ENCODE data around the gene PPP6R3. TPM values are rescaled to one million over a fixed set of nuclear protein-coding genes. Genes with fewer than 3 reads are reported as not detected.
"Not testable (repeated sequence)": the region's sequence is repeated elsewhere in the genome, so short reads cannot be mapped to it uniquely, and the experiment has no call there.

Gene PPP6R3
- total RNA-seq, 1 donor: 232 TPM

DNA sequence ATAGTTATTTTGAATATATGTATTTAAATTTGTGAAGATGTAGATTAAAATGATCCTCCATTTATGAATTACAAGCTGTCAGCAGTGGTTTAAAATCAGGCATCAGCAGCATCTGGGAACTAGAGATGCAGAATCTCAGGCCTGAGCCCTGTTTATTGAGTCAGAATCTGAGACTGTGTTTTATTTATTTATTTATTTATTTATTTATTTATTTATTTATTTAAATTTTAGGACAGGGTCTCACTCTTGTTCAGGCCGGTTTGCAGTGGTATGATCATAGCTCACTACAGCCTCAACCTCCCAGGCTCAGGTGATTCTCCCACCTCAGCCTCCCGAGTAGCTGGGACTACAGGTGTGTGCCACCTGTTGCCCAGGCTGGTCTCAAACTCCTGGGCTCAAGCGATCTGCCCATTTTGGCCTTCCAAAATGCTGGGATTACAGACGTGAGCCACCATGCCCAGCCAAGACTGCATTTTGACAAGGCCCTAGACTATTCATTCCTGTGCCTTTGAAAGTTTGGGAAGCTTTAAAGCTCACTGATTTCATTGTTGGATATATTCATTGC is 70.7 kb downstream of the PPP6R3 start:
- Histone ChIP-seq H3K4me1 (ENCODE audit: insufficient read depth, low read length) (peaks cover 40% of the 10 kb centered on the region), H3K27me3 (ENCODE audit: insufficient read depth, low read length) (no peaks in the 10 kb centered on the region), H3K9me3 (ENCODE audit: low read depth, low read length) (no peaks in the 10 kb centered on the region), H3K4me3 (ENCODE audit: low read length) (no peak overlapping the region)

DNA sequence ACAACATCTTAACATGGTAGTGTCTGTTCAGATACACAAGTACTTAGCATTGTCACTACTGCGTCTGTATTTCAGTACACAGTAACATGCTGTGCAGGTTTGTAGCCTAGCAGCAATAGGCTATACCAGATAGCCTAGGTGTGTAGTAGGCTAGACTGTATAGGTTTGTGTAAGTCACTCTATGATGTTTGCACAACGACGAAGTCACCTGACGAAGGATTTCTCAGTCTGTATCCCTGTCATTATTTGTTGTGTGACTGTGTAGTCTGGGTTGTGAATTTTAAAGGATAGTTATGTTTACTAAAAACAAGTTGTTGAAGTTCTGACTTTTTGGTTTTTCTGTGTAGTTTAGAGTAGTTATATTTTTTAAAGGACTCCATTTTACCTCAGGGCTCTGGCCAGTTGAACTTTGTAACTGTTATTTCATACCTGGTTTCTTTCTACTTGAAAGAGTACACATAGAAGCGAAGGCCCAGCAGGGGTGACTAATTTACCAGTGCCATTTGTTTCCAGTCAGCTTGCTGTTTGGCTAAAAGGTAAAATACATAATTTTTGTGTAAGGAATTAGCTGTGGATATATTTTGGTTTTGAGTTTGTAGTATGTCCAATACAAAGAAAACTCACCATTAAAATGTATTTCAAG is 72.3 kb downstream of the PPP6R3 start:
- H3K4me1 ChIP-seq (ENCODE audit: insufficient read depth, low read length): peaks cover 31% of the 10 kb centered on the region

GRCh38 chr11:68533945-68534344 is 73.4 kb downstream of the PPP6R3 start:
- H3K4me1 ChIP-seq (ENCODE audit: insufficient read depth, low read length): peaks cover 20% of the 10 kb centered on the region
- H3K9me3 ChIP-seq (ENCODE audit: low read depth, low read length): no peaks in the 10 kb centered on the region
- no peaks in the 10 kb centered on the region for H3K27me3 ChIP-seq (ENCODE audit: insufficient read depth, low read length)
- H3K4me3 ChIP-seq (ENCODE audit: low read length): no peak overlapping the region

More for the DNA sequence above, 72.3 kb downstream of the PPP6R3 start:
- H3K9me3 ChIP-seq (ENCODE audit: low read depth, low read length): no peaks in the 10 kb centered on the region
- H3K27me3 ChIP-seq (ENCODE audit: insufficient read depth, low read length): no peaks in the 10 kb centered on the region
- no peak overlapping the region for H3K4me3 ChIP-seq (ENCODE audit: low read length)

DNA sequence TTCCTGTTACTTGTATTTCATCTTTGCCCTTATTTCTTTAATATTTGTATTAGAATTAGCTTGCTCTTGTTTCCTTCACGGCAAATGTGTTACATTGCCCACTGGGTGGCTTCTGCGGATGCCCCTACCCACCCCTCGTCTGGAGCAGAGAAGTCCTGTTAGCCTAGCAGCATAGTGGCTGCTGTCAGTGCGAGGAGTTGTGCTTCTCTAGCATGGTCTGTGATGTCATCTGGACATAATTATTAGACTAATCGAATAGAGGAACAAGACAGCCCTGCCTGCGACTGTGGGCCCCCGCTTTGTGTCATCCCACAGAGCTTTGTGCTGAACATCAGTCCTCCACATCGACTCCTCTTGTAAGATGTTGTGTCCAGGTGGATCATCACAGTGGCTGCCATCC is 74.5 kb downstream of the PPP6R3 start:
- Histone ChIP-seq H3K9me3 (ENCODE audit: low read depth, low read length) (no peaks in the 10 kb centered on the region), H3K27me3 (ENCODE audit: insufficient read depth, low read length) (no peaks in the 10 kb centered on the region)

GRCh38 chr11:68536706-68537105 is 76.2 kb downstream of the PPP6R3 start:
- Histone ChIP-seq H3K4me3 (ENCODE audit: low read length) (no peak overlapping the region), H3K27me3 (ENCODE audit: insufficient read depth, low read length) (no peaks in the 10 kb centered on the region), H3K9me3 (ENCODE audit: low read depth, low read length) (no peaks in the 10 kb centered on the region), H3K4me1 (ENCODE audit: insufficient read depth, low read length) (peaks cover 19% of the 10 kb centered on the region)

More for the DNA sequence above, 74.5 kb downstream of the PPP6R3 start:
- Histone ChIP-seq H3K4me1 (ENCODE audit: insufficient read depth, low read length) (peaks cover 15% of the 10 kb centered on the region), H3K4me3 (ENCODE audit: low read length) (no peak overlapping the region)

DNA sequence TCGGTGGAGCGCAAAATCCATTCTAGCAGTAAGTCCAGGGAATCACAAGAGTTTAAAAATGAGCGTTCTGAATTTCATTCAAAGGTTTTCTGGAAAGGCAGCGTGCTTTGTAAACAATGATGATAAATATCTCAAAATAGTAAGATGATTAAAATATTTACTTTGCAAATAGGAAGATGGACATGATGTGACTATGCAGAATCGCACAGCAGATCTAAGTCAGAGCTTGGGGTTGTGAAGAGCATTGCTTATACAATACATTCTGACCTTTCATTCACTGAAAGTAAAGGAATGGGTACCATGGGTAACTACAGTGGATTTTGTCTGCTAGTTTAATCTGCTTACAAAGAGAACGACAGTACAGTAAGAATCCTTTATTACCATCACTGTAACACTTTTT is 77.5 kb downstream of the PPP6R3 start:
- Histone ChIP-seq H3K27me3 (ENCODE audit: insufficient read depth, low read length) (no peaks in the 10 kb centered on the region), H3K4me3 (ENCODE audit: low read length) (no peak overlapping the region), H3K4me1 (ENCODE audit: insufficient read depth, low read length) (peaks cover 23% of the 10 kb centered on the region), H3K9me3 (ENCODE audit: low read depth, low read length) (no peaks in the 10 kb centered on the region)

DNA sequence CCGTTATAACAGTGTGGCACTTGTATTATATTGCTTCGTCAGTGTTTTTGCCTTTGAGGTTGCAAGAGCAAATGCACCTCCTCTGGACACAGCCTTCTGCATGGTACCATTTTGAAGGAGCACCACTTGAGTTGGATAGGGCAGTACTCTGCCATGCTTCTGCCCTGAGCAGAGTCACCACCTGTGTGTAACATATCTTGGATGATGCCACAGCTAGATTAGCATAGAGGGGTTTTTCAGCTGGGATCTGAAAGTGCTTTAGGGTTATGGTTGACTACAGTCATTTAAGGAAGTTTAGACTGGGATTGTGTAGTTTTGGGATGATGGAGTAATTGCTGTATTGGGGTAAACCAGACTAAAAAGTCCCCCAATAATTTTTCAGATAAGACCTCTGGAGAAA is 78.8 kb downstream of the PPP6R3 start:
- peaks cover 11% of the 10 kb centered on the region for H3K4me1 ChIP-seq (ENCODE audit: insufficient read depth, low read length)
- H3K27me3 ChIP-seq (ENCODE audit: insufficient read depth, low read length): no peaks in the 10 kb centered on the region
- H3K4me3 ChIP-seq (ENCODE audit: low read length): no peak overlapping the region
- H3K9me3 ChIP-seq (ENCODE audit: low read depth, low read length): no peaks in the 10 kb centered on the region

- H3K9me3 ChIP-seq (ENCODE audit: low read depth, low read length); H3K27me3 ChIP-seq (ENCODE audit: insufficient read depth, low read length); H3K4me3 ChIP-seq (ENCODE audit: low read length): not testable (repeated sequence)
- H3K4me1 ChIP-seq (ENCODE audit: insufficient read depth, low read length): peaks cover 13% of the 10 kb centered on the region
These were observed 80.0 kb downstream of the PPP6R3 start for GRCh38 chr11:68540504-68540903.

DNA sequence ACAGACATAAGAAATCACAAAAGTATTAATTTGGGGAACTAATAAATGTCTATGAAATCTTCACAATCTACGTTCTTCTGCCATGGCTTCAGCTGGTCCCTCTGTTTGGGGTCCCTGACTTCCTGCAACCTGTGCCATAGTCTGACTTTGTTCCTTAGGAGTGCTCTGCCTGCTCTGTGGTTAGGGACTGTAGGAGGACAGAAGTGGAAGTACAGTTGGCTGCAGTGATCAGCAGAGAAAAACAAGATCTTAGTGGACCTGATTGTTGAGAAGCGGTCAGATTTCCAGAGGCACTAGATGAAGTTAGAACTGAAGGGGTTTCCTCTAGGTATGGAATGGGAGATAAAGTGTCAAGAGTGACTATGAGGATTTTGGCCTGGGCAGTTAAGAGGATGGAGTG is 80.6 kb downstream of the PPP6R3 start:
- Histone ChIP-seq H3K4me3 (ENCODE audit: low read length) (no peak overlapping the region), H3K4me1 (ENCODE audit: insufficient read depth, low read length) (peaks cover 18% of the 10 kb centered on the region), H3K27me3 (ENCODE audit: insufficient read depth, low read length) (no peaks in the 10 kb centered on the region), H3K9me3 (ENCODE audit: low read depth, low read length) (no peaks in the 10 kb centered on the region)

DNA sequence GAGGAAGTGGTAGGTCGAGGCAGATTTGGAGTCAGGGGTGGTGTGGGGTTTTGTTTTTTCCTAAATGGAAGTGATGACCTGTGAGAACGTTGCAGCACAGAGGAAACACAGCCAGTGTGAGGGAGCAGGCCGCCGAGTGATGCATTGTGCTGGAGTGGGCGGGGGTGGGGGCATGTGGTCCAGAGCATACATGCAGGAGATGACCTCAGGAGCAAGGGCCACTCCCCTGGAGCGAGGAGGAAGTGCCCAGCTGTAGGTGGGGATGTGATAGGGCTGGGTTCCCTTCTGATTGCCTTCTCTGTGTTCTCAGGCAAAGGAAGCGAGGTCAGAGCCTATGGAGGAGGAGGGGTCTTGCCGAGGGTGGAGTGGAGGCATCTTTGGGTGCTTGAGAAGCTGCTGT is 81.4 kb downstream of the PPP6R3 start:
- H3K9me3 ChIP-seq (ENCODE audit: low read depth, low read length): no peaks in the 10 kb centered on the region
- peaks cover 25% of the 10 kb centered on the region for H3K4me1 ChIP-seq (ENCODE audit: insufficient read depth, low read length)
- no peaks in the 10 kb centered on the region for H3K27me3 ChIP-seq (ENCODE audit: insufficient read depth, low read length)
- no peak overlapping the region for H3K4me3 ChIP-seq (ENCODE audit: low read length)

GRCh38 chr11:68542617-68543016 is 82.1 kb downstream of the PPP6R3 start:
- Histone ChIP-seq H3K4me1 (ENCODE audit: insufficient read depth, low read length) (peaks cover 25% of the 10 kb centered on the region), H3K9me3 (ENCODE audit: low read depth, low read length) (no peaks in the 10 kb centered on the region), H3K4me3 (ENCODE audit: low read length) (no peak overlapping the region), H3K27me3 (ENCODE audit: insufficient read depth, low read length) (no peaks in the 10 kb centered on the region)

- Histone ChIP-seq H3K4me1 (ENCODE audit: insufficient read depth, low read length) (peaks cover 28% of the 10 kb centered on the region), H3K9me3 (ENCODE audit: low read depth, low read length) (no peaks in the 10 kb centered on the region), H3K27me3 (ENCODE audit: insufficient read depth, low read length) (no peaks in the 10 kb centered on the region), H3K4me3 (ENCODE audit: low read length) (no peak overlapping the region)
These were observed 83.0 kb downstream of the PPP6R3 start for GRCh38 chr11:68543594-68543993.

GRCh38 chr11:68545347-68545746 is 84.8 kb downstream of the PPP6R3 start:
- Histone ChIP-seq H3K4me1 (ENCODE audit: insufficient read depth, low read length) (peaks cover 44% of the 10 kb centered on the region), H3K9me3 (ENCODE audit: low read depth, low read length) (no peaks in the 10 kb centered on the region), H3K4me3 (ENCODE audit: low read length) (no peak overlapping the region), H3K27me3 (ENCODE audit: insufficient read depth, low read length) (no peaks in the 10 kb centered on the region)

DNA sequence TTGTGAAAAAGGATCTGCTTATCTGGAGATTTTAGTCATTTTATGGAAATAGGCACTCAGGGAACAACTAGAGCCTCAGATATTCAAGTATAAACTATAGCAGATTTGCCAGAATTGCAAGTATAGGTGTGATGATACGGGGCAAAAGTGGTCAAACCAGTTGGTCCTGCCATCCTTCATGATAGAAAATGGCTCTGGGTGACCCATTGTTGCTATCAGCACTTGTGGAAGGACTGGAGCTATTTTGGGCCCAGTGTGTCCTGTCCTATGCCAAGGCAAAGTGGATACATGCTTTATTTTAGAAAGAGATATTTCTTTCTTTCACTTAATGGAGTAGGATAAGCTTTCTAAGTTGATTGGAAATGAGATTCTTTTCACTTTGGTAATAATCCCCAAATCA is 85.2 kb downstream of the PPP6R3 start:
- Histone ChIP-seq H3K4me3 (ENCODE audit: low read length) (no peak overlapping the region), H3K4me1 (ENCODE audit: insufficient read depth, low read length) (peaks cover 49% of the 10 kb centered on the region), H3K9me3 (ENCODE audit: low read depth, low read length) (no peaks in the 10 kb centered on the region), H3K27me3 (ENCODE audit: insufficient read depth, low read length) (no peaks in the 10 kb centered on the region)

DNA sequence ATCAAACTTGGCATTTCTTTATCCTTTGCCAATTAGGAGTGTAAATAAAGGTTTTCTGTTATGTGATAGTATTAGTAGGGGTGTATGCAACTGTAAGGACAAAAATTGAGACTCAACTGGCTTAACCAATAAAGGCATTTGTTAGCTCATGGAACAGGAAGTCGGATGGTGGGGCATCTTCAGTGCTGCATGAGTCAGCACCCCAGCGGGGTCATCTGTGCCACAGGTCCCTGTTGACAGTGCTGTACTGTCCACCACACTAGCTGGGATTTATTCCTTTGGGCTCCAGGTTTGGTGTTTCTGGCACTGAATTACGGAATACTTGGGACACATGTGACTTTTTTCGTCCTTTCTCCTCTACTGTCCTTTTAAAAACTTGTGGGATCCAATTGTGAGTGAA is 86.0 kb downstream of the PPP6R3 start:
- Histone ChIP-seq H3K4me1 (ENCODE audit: insufficient read depth, low read length) (peaks cover 44% of the 10 kb centered on the region), H3K9me3 (ENCODE audit: low read depth, low read length) (no peaks in the 10 kb centered on the region), H3K27me3 (ENCODE audit: insufficient read depth, low read length) (no peaks in the 10 kb centered on the region), H3K4me3 (ENCODE audit: low read length) (no peak overlapping the region)

GRCh38 chr11:68549789-68550484 is 89.4 kb downstream of the PPP6R3 start:
- Histone ChIP-seq H3K4me1 (ENCODE audit: insufficient read depth, low read length) (peaks cover 53% of the 10 kb centered on the region), H3K4me3 (ENCODE audit: low read length) (no peak overlapping the region), H3K9me3 (ENCODE audit: low read depth, low read length) (no peaks in the 10 kb centered on the region), H3K27me3 (ENCODE audit: insufficient read depth, low read length) (no peaks in the 10 kb centered on the region)
